ENCODE measurements around the gene DGKI. TPM values are rescaled to one million over a fixed set of nuclear protein-coding genes. Genes with fewer than 3 reads are reported as not detected.

DGKI gene
- total and polyA plus RNA-seq, 2 donors: 0.14 to 0.33 TPM

- no peak for DNase-seq (ENCODE audit: low read depth in 6 of 9, low spot score in 9 of 9)
- Histone ChIP-seq H3K4me1 (ENCODE audit: control insufficient read depth in 2 of 2, insufficient read depth in 2 of 2, low read length in 2 of 2) (no peaks in the 10 kb centered on the region), H3K27me3 (ENCODE audit: control insufficient read depth in 2 of 2, insufficient read depth in 1 of 2, low read length in 1 of 2) (no peaks in the 10 kb centered on the region), H3K4me3 (ENCODE audit: low read length in 2 of 2) (no peak overlapping the region), H3K27ac (ENCODE audit: low read depth in 1 of 2, low read length in 1 of 2) (no peak overlapping the region), H3K9me3 (ENCODE audit: control insufficient read depth in 2 of 2, insufficient read depth in 1 of 2, low read length in 1 of 2) (no peaks in the 10 kb centered on the region), H3K36me3 (ENCODE audit: control insufficient read depth in 2 of 2, insufficient read depth in 2 of 2, low read length in 1 of 2) (no peaks in the 10 kb centered on the region)
- 79% methylated on average over 2 of the region's 2 CpGs for WGBS
Measured at GRCh38 chr7:137689761-137690160, 157.0 kb downstream of the DGKI start.

GRCh38 chr7:137687556-137688265 is 159.1 kb downstream of the DGKI start:
- H3K27ac ChIP-seq (ENCODE audit: low read depth in 1 of 2, low read length in 1 of 2): no peak overlapping the region
- no peak overlapping the region for H3K4me3 ChIP-seq (ENCODE audit: low read length in 2 of 2)
- 91% methylated on average over 8 of the region's 8 CpGs for WGBS

GRCh38 chr7:137685433-137686164 is 161.2 kb downstream of the DGKI start:
- no peak overlapping the region for H3K27ac ChIP-seq (ENCODE audit: low read depth in 1 of 2, low read length in 1 of 2)

More at GRCh38 chr7:137687556-137688265, 159.1 kb downstream of the DGKI start:
- Histone ChIP-seq H3K27me3 (ENCODE audit: control insufficient read depth in 2 of 2, insufficient read depth in 1 of 2, low read length in 1 of 2) (no peaks in the 10 kb centered on the region), H3K36me3 (ENCODE audit: control insufficient read depth in 2 of 2, insufficient read depth in 2 of 2, low read length in 1 of 2) (no peaks in the 10 kb centered on the region), H3K4me1 (ENCODE audit: control insufficient read depth in 2 of 2, insufficient read depth in 2 of 2, low read length in 2 of 2) (no peaks in the 10 kb centered on the region), H3K9me3 (ENCODE audit: control insufficient read depth in 2 of 2, insufficient read depth in 1 of 2, low read length in 1 of 2) (no peaks in the 10 kb centered on the region)
- DNase-seq (ENCODE audit: low read depth in 6 of 9, low spot score in 9 of 9): no peak

GRCh38 chr7:137684776-137685175 is 162.0 kb downstream of the DGKI start:
- Histone ChIP-seq H3K4me3 (ENCODE audit: low read length in 2 of 2) (no peak overlapping the region), H3K36me3 (ENCODE audit: control insufficient read depth in 2 of 2, insufficient read depth in 2 of 2, low read length in 1 of 2) (no peaks in the 10 kb centered on the region), H3K27ac (ENCODE audit: low read depth in 1 of 2, low read length in 1 of 2) (no peak overlapping the region), H3K4me1 (ENCODE audit: control insufficient read depth in 2 of 2, insufficient read depth in 2 of 2, low read length in 2 of 2) (no peaks in the 10 kb centered on the region), H3K9me3 (ENCODE audit: control insufficient read depth in 2 of 2, insufficient read depth in 1 of 2, low read length in 1 of 2) (no peaks in the 10 kb centered on the region), H3K27me3 (ENCODE audit: control insufficient read depth in 2 of 2, insufficient read depth in 1 of 2, low read length in 1 of 2) (no peaks in the 10 kb centered on the region)
- DNase-seq (ENCODE audit: low read depth in 6 of 9, low spot score in 9 of 9): no peak
- WGBS: 92% methylated on average over 8 of the region's 8 CpGs

More at GRCh38 chr7:137685433-137686164, 161.2 kb downstream of the DGKI start:
- 96% methylated on average over 3 of the region's 3 CpGs for WGBS
- no peak overlapping the region for H3K4me3 ChIP-seq (ENCODE audit: low read length in 2 of 2)
- no peaks in the 10 kb centered on the region for H3K27me3 ChIP-seq (ENCODE audit: control insufficient read depth in 2 of 2, insufficient read depth in 1 of 2, low read length in 1 of 2)
- H3K36me3 ChIP-seq (ENCODE audit: control insufficient read depth in 2 of 2, insufficient read depth in 2 of 2, low read length in 1 of 2): no peaks in the 10 kb centered on the region
- no peak for DNase-seq (ENCODE audit: low read depth in 6 of 9, low spot score in 9 of 9)
- no peaks in the 10 kb centered on the region for H3K4me1 ChIP-seq (ENCODE audit: control insufficient read depth in 2 of 2, insufficient read depth in 2 of 2, low read length in 2 of 2)
- H3K9me3 ChIP-seq (ENCODE audit: control insufficient read depth in 2 of 2, insufficient read depth in 1 of 2, low read length in 1 of 2): no peaks in the 10 kb centered on the region

GRCh38 chr7:137684316-137684715 is 162.5 kb downstream of the DGKI start:
- no peaks in the 10 kb centered on the region for H3K27me3 ChIP-seq (ENCODE audit: control insufficient read depth in 2 of 2, insufficient read depth in 1 of 2, low read length in 1 of 2)
- no peak for DNase-seq (ENCODE audit: low read depth in 6 of 9, low spot score in 9 of 9)
- no peak overlapping the region for H3K27ac ChIP-seq (ENCODE audit: low read depth in 1 of 2, low read length in 1 of 2)
- 90% methylated on average over 7 of the region's 7 CpGs for WGBS
- H3K9me3 ChIP-seq (ENCODE audit: control insufficient read depth in 2 of 2, insufficient read depth in 1 of 2, low read length in 1 of 2): no peaks in the 10 kb centered on the region
- no peak overlapping the region for H3K4me3 ChIP-seq (ENCODE audit: low read length in 2 of 2)
- H3K36me3 ChIP-seq (ENCODE audit: control insufficient read depth in 2 of 2, insufficient read depth in 2 of 2, low read length in 1 of 2): no peaks in the 10 kb centered on the region
- no peaks in the 10 kb centered on the region for H3K4me1 ChIP-seq (ENCODE audit: control insufficient read depth in 2 of 2, insufficient read depth in 2 of 2, low read length in 2 of 2)

GRCh38 chr7:137682596-137682995 is 164.2 kb downstream of the DGKI start:
- H3K4me1 ChIP-seq (ENCODE audit: control insufficient read depth in 2 of 2, insufficient read depth in 2 of 2, low read length in 2 of 2): no peaks in the 10 kb centered on the region
- H3K9me3 ChIP-seq (ENCODE audit: control insufficient read depth in 2 of 2, insufficient read depth in 1 of 2, low read length in 1 of 2): no peaks in the 10 kb centered on the region
- no peak overlapping the region for H3K4me3 ChIP-seq (ENCODE audit: low read length in 2 of 2)
- H3K27ac ChIP-seq (ENCODE audit: low read depth in 1 of 2, low read length in 1 of 2): no peak overlapping the region
- H3K36me3 ChIP-seq (ENCODE audit: control insufficient read depth in 2 of 2, insufficient read depth in 2 of 2, low read length in 1 of 2): no peaks in the 10 kb centered on the region
- DNase-seq (ENCODE audit: low read depth in 6 of 9, low spot score in 9 of 9): no peak
- no peaks in the 10 kb centered on the region for H3K27me3 ChIP-seq (ENCODE audit: control insufficient read depth in 2 of 2, insufficient read depth in 1 of 2, low read length in 1 of 2)

GRCh38 chr7:137681657-137682562 is 164.9 kb downstream of the DGKI start:
- Histone ChIP-seq H3K4me1 (ENCODE audit: control insufficient read depth in 2 of 2, insufficient read depth in 2 of 2, low read length in 2 of 2) (no peaks in the 10 kb centered on the region), H3K9me3 (ENCODE audit: control insufficient read depth in 2 of 2, insufficient read depth in 1 of 2, low read length in 1 of 2) (no peaks in the 10 kb centered on the region), H3K27ac (ENCODE audit: low read depth in 1 of 2, low read length in 1 of 2) (no peak overlapping the region), H3K36me3 (ENCODE audit: control insufficient read depth in 2 of 2, insufficient read depth in 2 of 2, low read length in 1 of 2) (no peaks in the 10 kb centered on the region), H3K27me3 (ENCODE audit: control insufficient read depth in 2 of 2, insufficient read depth in 1 of 2, low read length in 1 of 2) (no peaks in the 10 kb centered on the region), H3K4me3 (ENCODE audit: low read length in 2 of 2) (no peak overlapping the region)
- 88% methylated on average over 7 of the region's 7 CpGs for WGBS
- no peak for DNase-seq (ENCODE audit: low read depth in 6 of 9, low spot score in 9 of 9)

- 64% methylated on average over 11 of the region's 11 CpGs for WGBS
Measured at GRCh38 chr7:137674551-137675409, 172.0 kb downstream of the DGKI start.

More at GRCh38 chr7:137674551-137675409, 172.0 kb downstream of the DGKI start:
- no peaks in the 10 kb centered on the region for H3K4me1 ChIP-seq (ENCODE audit: control insufficient read depth in 2 of 2, insufficient read depth in 2 of 2, low read length in 2 of 2)
- no peaks in the 10 kb centered on the region for H3K36me3 ChIP-seq (ENCODE audit: control insufficient read depth in 2 of 2, insufficient read depth in 2 of 2, low read length in 1 of 2)
- no peaks in the 10 kb centered on the region for H3K9me3 ChIP-seq (ENCODE audit: control insufficient read depth in 2 of 2, insufficient read depth in 1 of 2, low read length in 1 of 2)
- H3K4me3 ChIP-seq (ENCODE audit: low read length in 2 of 2): no peak overlapping the region
- H3K27me3 ChIP-seq (ENCODE audit: control insufficient read depth in 2 of 2, insufficient read depth in 1 of 2, low read length in 1 of 2): no peaks in the 10 kb centered on the region
- DNase-seq (ENCODE audit: low read depth in 6 of 9, low spot score in 9 of 9): no peak
- H3K27ac ChIP-seq (ENCODE audit: low read depth in 1 of 2, low read length in 1 of 2): no peak overlapping the region
